GM12891 (cell line): ENCODE data around the gene TBC1D1.

Experiments used
- POLR2A ChIP-seq: IDR thresholded peaks from 2 replicates; pipeline ENCODE4 v1.6.1; 2011; ENCODE audit warnings: low read depth, low read length, control low read depth
- POLR2AphosphoS5 ChIP-seq: IDR thresholded peaks from 2 replicates; pipeline ENCODE4 v1.6.1; 2011; ENCODE audit warnings: low read depth, low read length, control low read depth
- TAF1 ChIP-seq: IDR thresholded peaks from 2 replicates; pipeline ENCODE4 v1.6.1; 2011; ENCODE audit warnings: low read depth, low read length, control low read depth

DNA sequence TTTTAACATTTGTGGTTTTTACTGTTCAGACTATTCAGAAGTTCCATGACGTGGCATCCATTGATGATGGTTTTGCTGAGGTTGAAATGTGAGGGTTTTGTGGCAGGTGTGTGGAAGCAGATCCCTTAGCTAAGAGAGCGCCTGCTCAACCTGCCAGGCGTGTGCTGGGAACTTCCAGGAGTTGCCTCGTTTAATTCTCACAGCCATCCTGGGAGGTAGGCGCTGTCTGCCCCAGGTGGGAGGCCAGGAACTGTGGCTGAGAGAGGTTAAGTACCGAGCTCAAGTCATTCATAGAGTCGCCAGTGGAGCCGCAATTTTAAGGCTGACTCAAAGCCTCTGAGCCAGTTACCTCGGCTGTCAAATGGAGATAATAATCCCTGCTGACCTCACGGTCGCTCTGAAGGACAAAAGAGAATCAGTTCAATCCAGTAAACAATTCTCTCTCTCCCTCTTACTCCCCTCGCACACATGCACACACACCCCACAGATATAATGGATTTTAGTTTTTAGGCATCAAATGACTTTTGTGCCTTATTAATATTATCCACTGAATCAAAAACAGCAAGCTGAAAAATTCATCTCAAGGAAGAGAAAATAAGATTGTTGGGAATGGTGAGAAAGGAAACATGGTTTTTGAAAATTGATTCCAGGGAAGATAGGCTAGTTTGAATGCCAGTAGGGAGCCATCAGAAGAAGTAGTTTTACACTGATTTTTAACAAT is 240.6 kb downstream of the TBC1D1 start:
- no peak; the same call in none of the 2 replicates for TF ChIP-seq POLR2A
- TF ChIP-seq TAF1, result no peak
- peak; percentile 57; the same call in 1 of the 2 replicates for TF ChIP-seq POLR2AphosphoS5
